Thoracic aorta (tissue), 2 donors: Measurements from ENCODE around the gene GNG3. TPM values are rescaled to one million over a fixed set of nuclear protein-coding genes. Genes with fewer than 3 reads are reported as not detected.

ENCODE experiments used
- ATAC-seq: fragments of 150-250 bp; one replicate; pipeline ENCODE4 v1.8.0; 2017; ENCODE audit warnings: low read depth; ENCODE audit not compliant: insufficient number of reproducible peaks, low FRiP score
- DNase-seq: peaks from one replicate; pipeline ENCODE4 v3.0.0-alpha.2; 2020; ENCODE audit warnings: low spot score
- H3K27ac ChIP-seq, 2 donors: fragments of 200-600 bp; sonication (generic); 1 replicate in 1 of 2; 2 replicates in 1 of 2; pipeline ENCODE4 v1.5.1; 2016; ENCODE audit warnings: mild to moderate bottlenecking in 2 of 2, moderate library complexity in 2 of 2
- H3K27me3 ChIP-seq: fragments of 200-600 bp; sonication (generic); replicated peaks from 2 replicates; pipeline ENCODE4 v1.6.0; 2016; ENCODE audit warnings: mild to moderate bottlenecking; ENCODE audit not compliant: insufficient read depth
- H3K36me3 ChIP-seq: fragments of 200-600 bp; sonication (generic); one replicate; pipeline ENCODE4 v1.5.1; 2016
- H3K4me1 ChIP-seq, 2 donors: fragments of 200-600 bp; sonication (generic); 1 replicate in 1 of 2; 2 replicates in 1 of 2; pipeline versions ENCODE4 v1.5.1 to v1.6.0; 2016; ENCODE audit warnings: low read depth in 2 of 2, mild to moderate bottlenecking in 1 of 2; ENCODE audit not compliant: control insufficient read depth in 1 of 2
- H3K4me3 ChIP-seq: fragments of 200-600 bp; sonication (generic); 2 replicates; pipeline ENCODE4 v1.5.1; 2016; ENCODE audit warnings: mild to moderate bottlenecking
- H3K9me3 ChIP-seq: fragments of 200-600 bp; sonication (generic); 2 replicates; pipeline ENCODE4 v1.5.1; 2016
- CTCF ChIP-seq: fragments of 200-600 bp; sonication (generic); IDR thresholded peaks from one replicate; pipeline ENCODE4 v1.5.1; 2019; ENCODE audit warnings: antibody characterized with exemption
- total RNA-seq, 2 donors: library from RNA; depleted of rRNA; stranded (reverse); fragments of >200 nt; gene quantifications; one replicate each; pipeline versions ENCODE4 v1.1.0 to v1.2.3, GENCODE V29; 2016

Gene GNG3
- total RNA-seq, 2 donors from 2014 or later = not detected

- peak; percentile 82 for ATAC-seq
- Histone ChIP-seq H3K9me3 (no peaks in the 10 kb centered on the region), H3K4me1 (peaks cover 11 to 23% of the 10 kb centered on the region in 2 donors), H3K27ac (peak within 1 kb of the TSS; percentile 93 to 97), H3K36me3 (peaks cover 16% of the 10 kb centered on the region), H3K4me3 (peak within 1 kb of the TSS; percentile 100), H3K27me3 (no peaks in the 10 kb centered on the region)
- no peak for TF ChIP-seq CTCF
- DNase-seq = peak; percentile 87
These were observed 28.4 kb upstream of the GNG3 start, which contains the start of gene UBXN1 for GRCh38 chr11:62678770-62679696. Gene UBXN1 (minus strand): TSS chr11:62679073. CDS start chr11:62678923, 150 bp downstream.

GRCh38 chr11:62680825-62681240 lies 26.6 kb upstream of the GNG3 start:
- Histone ChIP-seq H3K4me1 (peaks cover 11 to 23% of the 10 kb centered on the region in 2 donors), H3K9me3 (no peaks in the 10 kb centered on the region), H3K27ac (no peak overlapping the region), H3K27me3 (no peaks in the 10 kb centered on the region), H3K4me3 (no peak overlapping the region), H3K36me3 (peaks cover 9% of the 10 kb centered on the region)
- ATAC-seq (no peak), DNase-seq (no peak)
- peak; percentile 26 for TF ChIP-seq CTCF

GRCh38 chr11:62682518-62682917 lies 25.0 kb upstream of the GNG3 start:
- ATAC-seq = no peak
- Histone ChIP-seq H3K4me1 (peaks cover 11 to 17% of the 10 kb centered on the region in 2 donors), H3K9me3 (no peaks in the 10 kb centered on the region), H3K4me3 (no peak overlapping the region), H3K27me3 (no peaks in the 10 kb centered on the region), H3K27ac (no peak overlapping the region), H3K36me3 (no peaks in the 10 kb centered on the region)
- no peak for TF ChIP-seq CTCF
- DNase-seq = no peak

GRCh38 chr11:62687508-62688396 lies 19.7 kb upstream of the GNG3 start:
- no peak for TF ChIP-seq CTCF
- H3K27ac ChIP-seq = no peak overlapping the region

GRCh38 chr11:62688491-62688890 lies 19.0 kb upstream of the GNG3 start:
- peaks cover 31% of the 10 kb centered on the region for H3K36me3 ChIP-seq
- ATAC-seq (no peak), DNase-seq (no peak)
- H3K9me3 ChIP-seq = no peaks in the 10 kb centered on the region
- TF ChIP-seq CTCF = no peak
- H3K27me3 ChIP-seq = no peaks in the 10 kb centered on the region
- H3K4me1 ChIP-seq = peaks cover 0 to 6% of the 10 kb centered on the region in 2 donors
- no peak overlapping the region for H3K4me3 ChIP-seq
- H3K27ac ChIP-seq = no peak overlapping the region

More at GRCh38 chr11:62687508-62688396, 19.7 kb upstream of the GNG3 start:
- H3K27me3 ChIP-seq = no peaks in the 10 kb centered on the region
- peaks cover 24% of the 10 kb centered on the region for H3K36me3 ChIP-seq
- no peak for ATAC-seq
- DNase-seq = no peak
- H3K9me3 ChIP-seq = no peaks in the 10 kb centered on the region
- H3K4me3 ChIP-seq = peak overlapping the region; percentile 56
- peaks cover 0 to 6% of the 10 kb centered on the region in 2 donors for H3K4me1 ChIP-seq
